HepG2 (cell line): ENCODE results near the gene ISCA2. TPM values are rescaled to one million over a fixed set of nuclear protein-coding genes. Genes with fewer than 3 reads are reported as not detected.
"Not testable (repeated sequence)": the region's sequence is repeated elsewhere in the genome, so short reads cannot be mapped to it uniquely, and the experiment has no call there.

Source experiments
- ATAC-seq: fragments of 200-7000 bp; cut with Tn5 transposase; 3 replicates; pipeline ENCODE4 v1.9.1; 2020; ENCODE audit warnings: mild to moderate bottlenecking, moderate library complexity
- BruUV-seq: library from RNA; stranded (reverse); fragments of 400-500 nt; replicated peaks from 2 replicates; lab custom pipeline; 2021; lab: Mats Ljungman, UMichigan
- CTCF ChIA-PET: fragments of 300-600 bp; formaldehyde crosslinking; extraction: SDS; loops from one replicate; lab custom pipeline; 2021; ENCODE audit warnings: low total read pairs, inconsistent platforms, low intra/inter-chr PET ratio; lab: Yijun Ruan, JAX
- POLR2A ChIA-PET: fragments of 350-600 bp; sonication (Branson Sonifier 250); formaldehyde crosslinking; loops from one replicate; lab custom pipeline; 2020; ENCODE audit warnings: antibody characterized with exemption, inconsistent platforms; lab: Yijun Ruan, JAX
- DNase-seq: peaks from one replicate; pipeline ENCODE4 v3.0.0-alpha.2; 2015; ENCODE audit warnings: low spot score
- FAIRE-seq: peaks from 3 replicates; lab custom pipeline; 2011; peaks lifted over from hg19 to GRCh38; lab: Jason Lieb, UNC
- H2AFZ ChIP-seq: one replicate; pipeline ENCODE4 v1.6.1; 2011; ENCODE audit warnings: low read length, inconsistent platforms
- H3K27ac ChIP-seq: fragments of 300-600 bp; 3 replicates; pipeline ENCODE4 v1.8.0; 2011; ENCODE audit warnings: mixed run types, mild to moderate bottlenecking, mixed read lengths, low read length, inconsistent platforms; ENCODE audit not compliant: insufficient read depth; ENCODE audit errors: extremely low read length
- H3K27me3 ChIP-seq, 2 experiments: fragments of 200-600 bp in 1 of 2; 2 replicates in 1 of 2; 3 replicates in 1 of 2; pipeline versions ENCODE4 v1.6.0 to v1.8.0; 2011; ENCODE audit warnings: low read length in 2 of 2, mild to moderate bottlenecking in 2 of 2, moderate library complexity in 2 of 2, inconsistent platforms in 1 of 2; ENCODE audit not compliant: insufficient read depth in 2 of 2, control insufficient read depth in 1 of 2
- H3K36me3 ChIP-seq, 2 experiments: fragments of 200-600 bp in 1 of 2; replicated peaks in 1 of 2; 2 replicates in 1 of 2; 3 replicates in 1 of 2; pipeline versions ENCODE4 v1.5.1 to v1.8.0; 2011; ENCODE audit warnings: low read length in 2 of 2, inconsistent platforms in 1 of 2; ENCODE audit not compliant: insufficient read depth in 2 of 2, control insufficient read depth in 1 of 2
- H3K4me1 ChIP-seq: 2 replicates; pipeline ENCODE4 v1.5.1; 2012; ENCODE audit warnings: low read length, inconsistent platforms; ENCODE audit not compliant: insufficient read depth
- H3K4me2 ChIP-seq: 2 replicates; pipeline ENCODE4 v1.6.0; 2011; ENCODE audit warnings: low read depth, low read length, inconsistent platforms
- H3K4me3 ChIP-seq, 3 experiments: fragments of 200-600 bp in 1 of 3; sonication (generic), shearing (Covaris generic) in 1 of 3; replicated peaks in 1 of 3; 2 replicates each; pipeline ENCODE4 v1.5.1; 2011 to 2016; ENCODE audit warnings: low read length in 3 of 3, inconsistent platforms in 2 of 3, low read depth in 2 of 3, mild to moderate bottlenecking in 2 of 3, control low read depth in 1 of 3, mixed read lengths in 1 of 3; ENCODE audit not compliant: insufficient read depth in 1 of 3
- H3K79me2 ChIP-seq: one replicate; pipeline ENCODE4 v1.6.1; 2011; ENCODE audit warnings: low read length, inconsistent platforms; ENCODE audit not compliant: insufficient read depth
- H3K9ac ChIP-seq: 2 replicates; pipeline ENCODE4 v1.6.0; 2011; ENCODE audit warnings: mild to moderate bottlenecking, low read depth, low read length, inconsistent platforms; ENCODE audit not compliant: insufficient read depth
- H3K9me3 ChIP-seq: 2 replicates; pipeline ENCODE4 v1.5.1; 2012; ENCODE audit warnings: mild to moderate bottlenecking, low read length
- H4K20me1 ChIP-seq: 2 replicates; pipeline ENCODE4 v1.6.0; 2011; ENCODE audit warnings: inconsistent platforms, mild to moderate bottlenecking, low read length, moderate library complexity; ENCODE audit not compliant: insufficient read depth
- CHD4 ChIP-seq: fragments of 200-600 bp; sonication (generic); IDR thresholded peaks from 2 replicates; pipeline ENCODE4 v1.7.0; 2017; ENCODE audit warnings: mild to moderate bottlenecking, low read length, borderline replicate concordance
- EED ChIP-seq: sonication (generic); formaldehyde crosslinking; IDR thresholded peaks from 2 replicates; pipeline ENCODE4 v1.5.0; 2020; ENCODE audit warnings: mild to moderate bottlenecking, missing genetic modification reagents
- POGZ ChIP-seq: sonication (generic); formaldehyde crosslinking; IDR thresholded peaks from 2 replicates; pipeline ENCODE4 v1.4.0; 2020; ENCODE audit warnings: mild to moderate bottlenecking, missing genetic modification reagents
- RBFOX2 ChIP-seq: fragments of 200-400 bp; formaldehyde crosslinking; IDR thresholded peaks from 2 replicates; pipeline ENCODE4 v1.6.1; 2017; ENCODE audit warnings: low read depth, mild to moderate bottlenecking, low read length
- RELA ChIP-seq: sonication (generic); formaldehyde crosslinking; IDR thresholded peaks from 2 replicates; pipeline ENCODE4 v1.4.0; 2020; ENCODE audit warnings: missing genetic modification reagents
- ZBED4 ChIP-seq: sonication (generic); formaldehyde crosslinking; IDR thresholded peaks from 2 replicates; pipeline ENCODE4 v1.4.0; 2020; ENCODE audit warnings: missing genetic modification reagents, borderline replicate concordance
- ZBTB10 ChIP-seq: sonication (generic); formaldehyde crosslinking; IDR thresholded peaks from 2 replicates; pipeline ENCODE4 v1.4.0; 2020; ENCODE audit warnings: missing genetic modification reagents, borderline replicate concordance
- ZNF282 ChIP-seq: fragments of 450-650 bp; IDR thresholded peaks from 2 replicates; pipeline ENCODE4 v1.6.1; 2018; ENCODE audit not compliant: partially characterized antibody
- ZNF34 ChIP-seq: sonication (generic); formaldehyde crosslinking; IDR thresholded peaks from 2 replicates; pipeline ENCODE4 v1.4.0; 2020; ENCODE audit warnings: mild to moderate bottlenecking, missing genetic modification reagents, borderline replicate concordance
- WGBS: methylation state at CpG from one replicate; pipeline ENCODE4 v1.1.6; 2017; ENCODE audit warnings: low lambda C conversion rate; 5-methylcytosine and 5-hydroxymethylcytosine counted together
- in situ Hi-C: cut with HindIII; loops from 2 replicates; pipeline ENCODE4 v1.10.0; 2017; ENCODE audit warnings: low pct_unique_long_range_greater_than_20kb; ENCODE audit not compliant: extremely low pct_ligation_motif_present
- intact Hi-C: fragments of 100-400 bp; cut with micrococcal nuclease; formaldehyde crosslinking; loops from one replicate; pipeline ENCODE4 v1.10.0; 2022; ENCODE audit not compliant: unreplicated experiment
- polyA plus RNA-seq, 8 experiments: library from polyadenylated mRNA; depleted of rRNA in 3 of 8; stranded (reverse) in 7 of 8; unstranded in 1 of 8; fragments of >200 nt; fragmentation: Illumina TruSeq in 4 of 8; extraction: Trizol in 4 of 8; gene quantifications; 2 replicates each; pipeline versions ENCODE4 v1.2.1 to v1.2.3, GENCODE V29; 2011 to 2016; ENCODE audit warnings: low read depth in 4 of 8, missing spikeins in 1 of 8, mixed read lengths in 1 of 8; ENCODE audit not compliant: insufficient read depth in 1 of 8
- total RNA-seq, 5 experiments: library from RNA; depleted of rRNA; stranded (reverse); fragments of >200 nt; fragmentation: Illumina TruSeq; extraction: Trizol; gene quantifications; 2 replicates each; pipeline ENCODE4 v1.2.3, GENCODE V29; 2016; ENCODE audit warnings: low read depth in 1 of 5

The ISCA2 gene
- total and polyA plus RNA-seq, 2 of the 13 experiments (the other 11 are each of a cell fraction or from before 2014, with no cell fraction given) = 32.1 to 43.4 TPM

GRCh38 chr14:74444866-74445265 lies 48.7 kb upstream of the ISCA2 start (continued):
- TF ChIP-seq ZNF282 (no peak), EED (CRISPR knock-in tag) (no peak)

- H3K36me3 ChIP-seq, H4K20me1 ChIP-seq, H3K9me3 ChIP-seq, H3K9ac ChIP-seq, H3K4me1 ChIP-seq, intact Hi-C loops, DNase-seq, H3K4me2 ChIP-seq, H3K27me3 ChIP-seq, H2AFZ ChIP-seq, H3K4me3 ChIP-seq, CTCF ChIA-PET, H3K79me2 ChIP-seq, FAIRE-seq, ATAC-seq, BruUV-seq, in situ Hi-C loops, POLR2A ChIA-PET, H3K27ac ChIP-seq: not testable (repeated sequence)
- 50% methylated on average over 5 of the region's 5 CpGs for WGBS
These were observed 39.2 kb upstream of the ISCA2 start for GRCh38 chr14:74454397-74454796.

- no peak for ATAC-seq
- H3K4me3 ChIP-seq = no peak overlapping the region
- H3K27ac ChIP-seq = no peak overlapping the region
- ChIA-PET CTCF (no interaction called here), POLR2A (no interaction called here)
- intact Hi-C loops (no loop called here), in situ Hi-C loops (no loop called here)
- no peaks in the 10 kb centered on the region for H3K27me3 ChIP-seq
- no peak for DNase-seq
- H2AFZ ChIP-seq = no peak overlapping the region
- WGBS = 44% methylated on average over 11 of the region's 17 CpGs
- no peaks in the 10 kb centered on the region for H3K9me3 ChIP-seq
- no peaks in the 10 kb centered on the region for H4K20me1 ChIP-seq
- no peaks in the 10 kb centered on the region for H3K36me3 ChIP-seq
- H3K4me1 ChIP-seq = no peaks in the 10 kb centered on the region
- H3K4me2 ChIP-seq = no peak overlapping the region
- no peaks in the 10 kb centered on the region for H3K79me2 ChIP-seq
- no TSS peak for BruUV-seq
- H3K9ac ChIP-seq = no peak overlapping the region
- no peak for FAIRE-seq
- TF ChIP-seq ZBED4 (CRISPR knock-in tag) (no peak), CHD4 (no peak), ZNF34 (no peak), POGZ (no peak), RBFOX2 (no peak), ZBTB10 (CRISPR knock-in tag) (no peak), RELA (no peak)
These were observed 36.6 kb upstream of the ISCA2 start for GRCh38 chr14:74456684-74457564.
